Parathyroid adenoma (tissue), 2 donors: Measurements from ENCODE around the gene OR51E1.

ENCODE experiments used
- H2AFZ ChIP-seq: fragments of 300-600 bp; sonication (generic); one replicate; pipeline ENCODE4 v1.7.0; 2017; ENCODE audit warnings: antibody characterized with exemption, mild to moderate bottlenecking
- H3K27ac ChIP-seq: fragments of 300-600 bp; sonication (generic); one replicate; pipeline ENCODE4 v1.7.0; 2017
- H3K27me3 ChIP-seq: fragments of 300-600 bp; sonication (generic); one replicate; pipeline ENCODE4 v1.7.0; 2017; ENCODE audit warnings: low read length; ENCODE audit not compliant: control insufficient read depth, insufficient read depth
- H3K36me3 ChIP-seq: fragments of 300-600 bp; sonication (generic); one replicate; pipeline ENCODE4 v1.7.0; 2017; ENCODE audit warnings: low read length; ENCODE audit not compliant: control insufficient read depth, insufficient read depth
- H3K4me1 ChIP-seq: fragments of 300-600 bp; sonication (generic); one replicate; pipeline ENCODE4 v1.7.0; 2017; ENCODE audit warnings: control low read depth
- H3K4me2 ChIP-seq: fragments of 300-600 bp; sonication (generic); one replicate; pipeline ENCODE4 v1.7.0; 2017; ENCODE audit warnings: low read length
- H3K4me3 ChIP-seq: fragments of 300-600 bp; sonication (generic); one replicate; pipeline ENCODE4 v1.7.0; 2017; ENCODE audit warnings: low read depth, low read length
- H3K79me2 ChIP-seq: fragments of 300-600 bp; sonication (generic); one replicate; pipeline ENCODE4 v1.7.0; 2017; ENCODE audit warnings: control low read depth
- H3K9ac ChIP-seq: fragments of 300-600 bp; sonication (generic); one replicate; pipeline ENCODE4 v1.7.0; 2017; ENCODE audit warnings: mild to moderate bottlenecking
- H3K9me3 ChIP-seq: fragments of 300-600 bp; sonication (generic); one replicate; pipeline ENCODE4 v1.7.0; 2017; ENCODE audit warnings: low read length; ENCODE audit not compliant: control insufficient read depth
- CTCF ChIP-seq: fragments of 300-600 bp; sonication (generic); IDR thresholded peaks from one replicate; pipeline ENCODE4 v1.7.0; 2017; ENCODE audit warnings: antibody characterized with exemption, mild to moderate bottlenecking
- donor health status: primary hyperparathyroidism.

Gene OR51E1

GRCh38 chr11:4671741-4672140 is 28.0 kb downstream of the OR51E1 start:
- no peak overlapping the region for H3K4me2 ChIP-seq
- no peak for TF ChIP-seq CTCF
- H3K9me3 ChIP-seq, result no peaks in the 10 kb centered on the region
- no peaks in the 10 kb centered on the region for H3K4me1 ChIP-seq
- no peaks in the 10 kb centered on the region for H3K79me2 ChIP-seq
- no peak overlapping the region for H2AFZ ChIP-seq
- no peaks in the 10 kb centered on the region for H3K36me3 ChIP-seq
- no peak overlapping the region for H3K4me3 ChIP-seq
- no peaks in the 10 kb centered on the region for H3K27me3 ChIP-seq
- H3K27ac ChIP-seq, result no peak overlapping the region
- no peak overlapping the region for H3K9ac ChIP-seq

GRCh38 chr11:4672470-4672869 is 28.7 kb downstream of the OR51E1 start:
- no peak overlapping the region for H2AFZ ChIP-seq
- H3K27ac ChIP-seq, result no peak overlapping the region
- H3K9me3 ChIP-seq, result no peaks in the 10 kb centered on the region
- no peak for TF ChIP-seq CTCF
- no peaks in the 10 kb centered on the region for H3K36me3 ChIP-seq
- no peaks in the 10 kb centered on the region for H3K4me1 ChIP-seq
- no peaks in the 10 kb centered on the region for H3K27me3 ChIP-seq
- H3K9ac ChIP-seq, result no peak overlapping the region
- H3K4me2 ChIP-seq, result no peak overlapping the region
- H3K4me3 ChIP-seq, result no peak overlapping the region
- H3K79me2 ChIP-seq, result no peaks in the 10 kb centered on the region

GRCh38 chr11:4673781-4674180 is 30.0 kb downstream of the OR51E1 start:
- no peaks in the 10 kb centered on the region for H3K9me3 ChIP-seq

GRCh38 chr11:4677948-4678347 is 34.2 kb downstream of the OR51E1 start:
- no peak overlapping the region for H3K27ac ChIP-seq
- no peak overlapping the region for H3K4me2 ChIP-seq
- H3K9me3 ChIP-seq, result no peaks in the 10 kb centered on the region
- H3K27me3 ChIP-seq, result no peaks in the 10 kb centered on the region
- H3K4me3 ChIP-seq, result no peak overlapping the region
- no peak for TF ChIP-seq CTCF
- H3K79me2 ChIP-seq, result no peaks in the 10 kb centered on the region
- no peak overlapping the region for H3K9ac ChIP-seq
- no peak overlapping the region for H2AFZ ChIP-seq
- H3K36me3 ChIP-seq, result no peaks in the 10 kb centered on the region
- no peaks in the 10 kb centered on the region for H3K4me1 ChIP-seq

More at GRCh38 chr11:4673781-4674180, 30.0 kb downstream of the OR51E1 start:
- H3K27me3 ChIP-seq, result no peaks in the 10 kb centered on the region
- no peaks in the 10 kb centered on the region for H3K36me3 ChIP-seq
- no peak overlapping the region for H2AFZ ChIP-seq
- H3K79me2 ChIP-seq, result no peaks in the 10 kb centered on the region
- H3K4me3 ChIP-seq, result no peak overlapping the region
- H3K9ac ChIP-seq, result no peak overlapping the region
- no peak overlapping the region for H3K4me2 ChIP-seq
- H3K27ac ChIP-seq, result no peak overlapping the region
- H3K4me1 ChIP-seq, result no peaks in the 10 kb centered on the region
- TF ChIP-seq CTCF, result no peak

GRCh38 chr11:4680341-4680740 is 36.6 kb downstream of the OR51E1 start:
- Histone ChIP-seq H3K27me3 (no peaks in the 10 kb centered on the region), H3K27ac (no peak overlapping the region), H3K4me1 (no peaks in the 10 kb centered on the region), H2AFZ (no peak overlapping the region), H3K9ac (no peak overlapping the region), H3K79me2 (no peaks in the 10 kb centered on the region), H3K4me3 (no peak overlapping the region), H3K4me2 (no peak overlapping the region), H3K9me3 (no peaks in the 10 kb centered on the region), H3K36me3 (no peaks in the 10 kb centered on the region)
- TF ChIP-seq CTCF, result no peak
